ENCODE results near the gene OR2S2. TPM values are rescaled to one million over a fixed set of nuclear protein-coding genes. Genes with fewer than 3 reads are reported as not detected.
"Not testable (repeated sequence)": the region's sequence is repeated elsewhere in the genome, so short reads cannot be mapped to it uniquely, and the experiment has no call there.

Gene OR2S2
- not detected for polyA plus RNA-seq (2013)

- peaks cover 0 to 14% (median 0%) of the 10 kb centered on the region in 5 experiments for H3K27me3 ChIP-seq (replicated peaks in 2 of 5; ENCODE audit: control insufficient read depth in 4 of 5, insufficient read depth in 5 of 5, low read length in 4 of 5)
- ChIA-PET POLR2A (no interaction called here), CTCF (interaction anchor here (0.8 to 4.4 kb wide), 5 partner anchors 14 to 66 kb away, joined by 3 to 35 read pairs (median 4); no protein-coding TSS in a partner anchor)
- H3K27ac ChIP-seq (ENCODE audit: insufficient read depth in 1 of 2, low read depth in 1 of 2, low read length in 2 of 2, poor library complexity in 1 of 2, severe bottlenecking in 2 of 2) = no peak within 1 kb of the TSS
- DNase-seq = no peak
- no peaks in the 10 kb centered on the region for H3K4me1 ChIP-seq (ENCODE audit: control extremely low read depth in 1 of 4, control insufficient read depth in 4 of 4, insufficient read depth in 4 of 4, low read length in 3 of 4)
- no peak within 1 kb of the TSS for H3K4me3 ChIP-seq (ENCODE audit: control insufficient read depth in 1 of 7, extremely low read depth in 1 of 7, insufficient read depth in 4 of 7, low read depth in 2 of 7, low read length in 6 of 7)
- no peaks in the 10 kb centered on the region for H3K9me3 ChIP-seq (ENCODE audit: control extremely low read depth in 1 of 5, control insufficient read depth in 4 of 5, insufficient read depth in 2 of 5, low read depth in 1 of 5, low read length in 4 of 5)
- WGBS (ENCODE audit: insufficient coverage) = 100% methylated on average over 3 of the region's 5 CpGs
- H3K36me3 ChIP-seq (ENCODE audit: control insufficient read depth in 4 of 4, insufficient read depth in 4 of 4, low read length in 3 of 4) = no peaks in the 10 kb centered on the region
Observed at GRCh38 chr9:35958104-35958837, at the start of gene OR2S2. Gene OR2S2, minus strand, starts transcription at chr9:35958154. Its CDS starts 56 bp downstream, at chr9:35958098.

- H3K4me3 ChIP-seq (ENCODE audit: control insufficient read depth in 1 of 7, extremely low read depth in 1 of 7, insufficient read depth in 4 of 7, low read depth in 2 of 7, low read length in 6 of 7) = no peak overlapping the region
- peak in 2 of 3 donors; percentile 34 to 56 for DNase-seq
- ChIA-PET CTCF (interaction anchor here (1.0 to 8.6 kb wide), 18 partner anchors 8 to 159 kb away, joined by 3 to 85 read pairs (median 5); partner anchors contain the start of gene RECK), POLR2A (no interaction called here)
- H3K4me1 ChIP-seq (ENCODE audit: control extremely low read depth in 1 of 4, control insufficient read depth in 4 of 4, insufficient read depth in 4 of 4, low read length in 3 of 4) = peaks cover 0 to 3% (median 0%) of the 10 kb centered on the region in 4 experiments
- H3K27ac ChIP-seq (ENCODE audit: insufficient read depth in 1 of 2, low read depth in 1 of 2, low read length in 2 of 2, poor library complexity in 1 of 2, severe bottlenecking in 2 of 2) = no peak overlapping the region
- no peaks in the 10 kb centered on the region for H3K36me3 ChIP-seq (ENCODE audit: control insufficient read depth in 4 of 4, insufficient read depth in 4 of 4, low read length in 3 of 4)
- H3K9me3 ChIP-seq (ENCODE audit: control extremely low read depth in 1 of 5, control insufficient read depth in 4 of 5, insufficient read depth in 2 of 5, low read depth in 1 of 5, low read length in 4 of 5) = peaks cover 0 to 12% (median 6%) of the 10 kb centered on the region in 5 experiments
- no CpG with 5 or more reads among the region's 1 CpG for WGBS (ENCODE audit: insufficient coverage)
- H3K27me3 ChIP-seq (replicated peaks in 2 of 5; ENCODE audit: control insufficient read depth in 4 of 5, insufficient read depth in 5 of 5, low read length in 4 of 5) = peaks cover 0 to 10% (median 0%) of the 10 kb centered on the region in 5 experiments
Observed at GRCh38 chr9:36007316-36007708, 49.4 kb upstream of the OR2S2 start.

- Histone ChIP-seq H3K36me3 (ENCODE audit: control insufficient read depth in 4 of 4, insufficient read depth in 4 of 4, low read length in 3 of 4) (no peaks in the 10 kb centered on the region), H3K9me3 (ENCODE audit: control extremely low read depth in 1 of 5, control insufficient read depth in 4 of 5, insufficient read depth in 2 of 5, low read depth in 1 of 5, low read length in 4 of 5) (peaks cover 0 to 12% (median 6%) of the 10 kb centered on the region in 5 experiments), H3K4me3 (ENCODE audit: control insufficient read depth in 1 of 7, extremely low read depth in 1 of 7, insufficient read depth in 4 of 7, low read depth in 2 of 7, low read length in 6 of 7) (no peak overlapping the region), H3K4me1 (ENCODE audit: control extremely low read depth in 1 of 4, control insufficient read depth in 4 of 4, insufficient read depth in 4 of 4, low read length in 3 of 4) (peaks cover 0 to 3% (median 0%) of the 10 kb centered on the region in 4 experiments), H3K27me3 (replicated peaks in 2 of 5; ENCODE audit: control insufficient read depth in 4 of 5, insufficient read depth in 5 of 5, low read length in 4 of 5) (peaks cover 0 to 10% (median 0%) of the 10 kb centered on the region in 5 experiments), H3K27ac (ENCODE audit: insufficient read depth in 1 of 2, low read depth in 1 of 2, low read length in 2 of 2, poor library complexity in 1 of 2, severe bottlenecking in 2 of 2) (no peak overlapping the region)
- CTCF ChIA-PET = interaction anchor here (1.0 to 8.6 kb wide), 14 partner anchors 9 to 160 kb away, joined by 3 to 85 read pairs (median 5); partner anchors contain the start of gene RECK
- POLR2A ChIA-PET = no interaction called here
- WGBS (ENCODE audit: insufficient coverage) = 0% methylated on average over 1 of the region's 3 CpGs
- DNase-seq = peak; percentile 32 to 87 (median 72)
Observed at GRCh38 chr9:36006549-36007315, 48.8 kb upstream of the OR2S2 start.

- peaks cover 0 to 12% (median 6%) of the 10 kb centered on the region in 5 experiments for H3K9me3 ChIP-seq (ENCODE audit: control extremely low read depth in 1 of 5, control insufficient read depth in 4 of 5, insufficient read depth in 2 of 5, low read depth in 1 of 5, low read length in 4 of 5)
- no peaks in the 10 kb centered on the region for H3K36me3 ChIP-seq (ENCODE audit: control insufficient read depth in 4 of 4, insufficient read depth in 4 of 4, low read length in 3 of 4)
- no CpG with 5 or more reads among the region's 1 CpG for WGBS (ENCODE audit: insufficient coverage)
- peaks cover 0 to 3% (median 0%) of the 10 kb centered on the region in 4 experiments for H3K4me1 ChIP-seq (ENCODE audit: control extremely low read depth in 1 of 4, control insufficient read depth in 4 of 4, insufficient read depth in 4 of 4, low read length in 3 of 4)
- CTCF ChIA-PET = interaction anchor here (1.7 to 8.6 kb wide), 4 partner anchors 9 to 51 kb away, joined by 5 to 85 read pairs (median 8); no protein-coding TSS in a partner anchor
- H3K4me3 ChIP-seq (ENCODE audit: control insufficient read depth in 1 of 7, extremely low read depth in 1 of 7, insufficient read depth in 4 of 7, low read depth in 2 of 7, low read length in 6 of 7) = no peak overlapping the region
- DNase-seq = no peak
- POLR2A ChIA-PET = interaction anchor here (0.6 kb wide), 1 partner anchor 233 kb away, joined by 5 read pairs; no protein-coding TSS in a partner anchor
- no peak overlapping the region for H3K27ac ChIP-seq (ENCODE audit: insufficient read depth in 1 of 2, low read depth in 1 of 2, low read length in 2 of 2, poor library complexity in 1 of 2, severe bottlenecking in 2 of 2)
- peaks cover 0 to 5% (median 0%) of the 10 kb centered on the region in 5 experiments for H3K27me3 ChIP-seq (replicated peaks in 2 of 5; ENCODE audit: control insufficient read depth in 4 of 5, insufficient read depth in 5 of 5, low read length in 4 of 5)
Observed at GRCh38 chr9:36005891-36006290, 47.9 kb upstream of the OR2S2 start.

- Histone ChIP-seq H3K9me3 (ENCODE audit: control extremely low read depth in 1 of 5, control insufficient read depth in 4 of 5, insufficient read depth in 2 of 5, low read depth in 1 of 5, low read length in 4 of 5) (peaks cover 0 to 6% (median 4%) of the 10 kb centered on the region in 5 experiments), H3K4me1 (ENCODE audit: control extremely low read depth in 1 of 4, control insufficient read depth in 4 of 4, insufficient read depth in 4 of 4, low read length in 3 of 4) (no peaks in the 10 kb centered on the region), H3K27me3 (replicated peaks in 2 of 5; ENCODE audit: control insufficient read depth in 4 of 5, insufficient read depth in 5 of 5, low read length in 4 of 5) (peaks cover 0 to 5% (median 0%) of the 10 kb centered on the region in 5 experiments), H3K36me3 (ENCODE audit: control insufficient read depth in 4 of 4, insufficient read depth in 4 of 4, low read length in 3 of 4) (no peaks in the 10 kb centered on the region), H3K4me3 (ENCODE audit: control insufficient read depth in 1 of 7, extremely low read depth in 1 of 7, insufficient read depth in 4 of 7, low read depth in 2 of 7, low read length in 6 of 7) (no peak overlapping the region), H3K27ac (ENCODE audit: insufficient read depth in 1 of 2, low read depth in 1 of 2, low read length in 2 of 2, poor library complexity in 1 of 2, severe bottlenecking in 2 of 2) (no peak overlapping the region)
- CTCF ChIA-PET = no interaction called here
- no CpG with 5 or more reads among the region's 1 CpG for WGBS (ENCODE audit: insufficient coverage)
- no peak for DNase-seq
- POLR2A ChIA-PET = no interaction called here
Observed at GRCh38 chr9:35998333-35998732, 40.4 kb upstream of the OR2S2 start.

- CTCF ChIA-PET = interaction anchor here (1.3 to 1.9 kb wide), 3 partner anchors 9 to 13 kb away, joined by 3 to 5 read pairs (median 5); no protein-coding TSS in a partner anchor
- H3K27me3 ChIP-seq (replicated peaks in 2 of 5; ENCODE audit: control insufficient read depth in 4 of 5, insufficient read depth in 5 of 5, low read length in 4 of 5); H3K9me3 ChIP-seq (ENCODE audit: control extremely low read depth in 1 of 5, control insufficient read depth in 4 of 5, insufficient read depth in 2 of 5, low read depth in 1 of 5, low read length in 4 of 5); H3K27ac ChIP-seq (ENCODE audit: insufficient read depth in 1 of 2, low read depth in 1 of 2, low read length in 2 of 2, poor library complexity in 1 of 2, severe bottlenecking in 2 of 2); H3K36me3 ChIP-seq (ENCODE audit: control insufficient read depth in 4 of 4, insufficient read depth in 4 of 4, low read length in 3 of 4); DNase-seq; POLR2A ChIA-PET; H3K4me1 ChIP-seq (ENCODE audit: control extremely low read depth in 1 of 4, control insufficient read depth in 4 of 4, insufficient read depth in 4 of 4, low read length in 3 of 4); H3K4me3 ChIP-seq (ENCODE audit: control insufficient read depth in 1 of 7, extremely low read depth in 1 of 7, insufficient read depth in 4 of 7, low read depth in 2 of 7, low read length in 6 of 7): not testable (repeated sequence)
- WGBS (ENCODE audit: insufficient coverage) = 80% methylated on average over 1 of the region's 4 CpGs
Observed at GRCh38 chr9:35997016-35997415, 39.1 kb upstream of the OR2S2 start.

All from common myeloid progenitor, CD34-positive (primary cell).